ENCODE data around the gene CAB39.

Gene CAB39

GRCh38 chr2:230666885-230667712 lies 45.5 kb upstream of the CAB39 start:
- Histone ChIP-seq H3K27ac (no peak overlapping the region), H3K27me3 (replicated peaks) (no peaks in the 10 kb centered on the region), H3K4me3 (ENCODE audit: low read depth, low read length) (no peak overlapping the region), H3K36me3 (replicated peaks) (no peaks in the 10 kb centered on the region)
- DNase-seq: peak; percentile 16
- in situ Hi-C loops (cut with HindIII; ENCODE audit: low pct_ligation_motif_present, low sequenced_read_pairs): no loop called here
- TF ChIP-seq CTCF (IDR thresholded peaks at IDR 0.05; ENCODE audit: low read depth, low read length, missing control alignments): no peak

DNA sequence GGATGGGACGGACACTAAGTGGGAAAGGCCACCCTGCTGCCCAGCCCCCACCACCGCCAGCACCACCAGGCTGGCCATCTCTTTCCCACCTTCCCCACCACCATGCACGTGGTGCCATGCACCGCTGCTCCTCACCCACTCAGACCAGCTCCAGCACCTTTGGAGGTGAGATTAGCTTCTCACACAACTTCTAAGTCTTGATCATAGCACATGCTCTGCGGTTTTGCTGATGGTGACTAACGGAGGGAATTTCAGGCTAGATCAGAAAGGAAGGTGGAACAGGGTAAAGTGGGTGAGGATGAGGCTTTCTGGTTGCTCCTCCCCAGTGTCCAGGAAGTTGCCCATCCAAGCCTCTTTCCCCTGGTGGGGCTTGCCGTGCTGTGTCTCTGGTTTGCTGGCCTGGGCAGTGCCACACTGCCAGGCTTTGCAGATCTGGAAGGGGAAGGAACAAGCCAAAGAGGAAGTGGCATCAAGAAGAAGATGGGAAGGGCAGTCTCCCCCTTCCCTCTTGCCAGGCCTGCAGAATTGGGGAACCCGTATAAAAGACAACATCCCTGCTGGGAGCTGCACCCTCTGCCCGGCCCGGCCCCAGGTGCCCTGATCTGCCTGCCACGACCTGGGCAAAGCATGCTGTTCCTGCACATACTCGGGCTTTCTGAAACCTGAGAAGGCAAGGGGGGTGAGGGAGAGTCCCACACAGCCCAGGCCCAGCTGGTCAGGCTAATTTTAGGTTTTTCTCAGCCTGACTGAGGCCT lies 44.3 kb upstream of the CAB39 start:
- H3K36me3 ChIP-seq (replicated peaks): no peaks in the 10 kb centered on the region
- H3K27ac ChIP-seq: no peak overlapping the region
- H3K4me3 ChIP-seq (ENCODE audit: low read depth, low read length): no peak overlapping the region
- DNase-seq: no peak
- no peaks in the 10 kb centered on the region for H3K27me3 ChIP-seq (replicated peaks)
- TF ChIP-seq CTCF (IDR thresholded peaks at IDR 0.05; ENCODE audit: low read depth, low read length, missing control alignments): no peak
- in situ Hi-C loops (cut with HindIII; ENCODE audit: low pct_ligation_motif_present, low sequenced_read_pairs): no loop called here

DNA sequence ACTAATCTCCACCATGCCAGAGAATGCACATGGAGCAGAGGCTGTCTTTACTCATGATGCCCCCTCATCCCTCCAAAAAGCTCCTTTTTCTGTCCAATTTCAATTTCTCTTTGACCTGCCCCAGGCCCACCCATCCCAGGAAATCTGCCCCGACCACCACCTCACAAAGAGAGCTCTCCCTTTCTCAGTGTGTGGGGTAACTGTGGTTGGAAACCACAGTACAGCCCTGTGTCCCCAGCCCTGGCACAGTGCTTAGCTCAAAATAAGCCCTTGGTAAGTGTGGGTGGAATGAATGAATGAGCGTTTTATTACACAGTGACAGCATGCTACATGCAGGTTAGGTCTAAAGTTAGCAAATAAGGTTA lies 43.7 kb upstream of the CAB39 start:
- in situ Hi-C loops (cut with HindIII; ENCODE audit: low pct_ligation_motif_present, low sequenced_read_pairs): no loop called here
- no peak for DNase-seq
- TF ChIP-seq CTCF (IDR thresholded peaks at IDR 0.05; ENCODE audit: low read depth, low read length, missing control alignments): no peak
- Histone ChIP-seq H3K4me3 (ENCODE audit: low read depth, low read length) (no peak overlapping the region), H3K27ac (no peak overlapping the region), H3K36me3 (replicated peaks) (no peaks in the 10 kb centered on the region), H3K27me3 (replicated peaks) (no peaks in the 10 kb centered on the region)

- no peaks in the 10 kb centered on the region for H3K27me3 ChIP-seq (replicated peaks)
- H3K36me3 ChIP-seq (replicated peaks): no peaks in the 10 kb centered on the region
- H3K4me3 ChIP-seq (ENCODE audit: low read depth, low read length): no peak overlapping the region
- DNase-seq: no peak
- in situ Hi-C loops (cut with HindIII; ENCODE audit: low pct_ligation_motif_present, low sequenced_read_pairs): no loop called here
- H3K27ac ChIP-seq: no peak overlapping the region
- no peak for TF ChIP-seq CTCF (IDR thresholded peaks at IDR 0.05; ENCODE audit: low read depth, low read length, missing control alignments)
These were observed 43.2 kb upstream of the CAB39 start for GRCh38 chr2:230669386-230669950.

GRCh38 chr2:230671117-230671516 lies 41.5 kb upstream of the CAB39 start:
- Histone ChIP-seq H3K4me3 (ENCODE audit: low read depth, low read length) (no peak overlapping the region), H3K36me3 (replicated peaks) (no peaks in the 10 kb centered on the region), H3K27ac (no peak overlapping the region), H3K27me3 (replicated peaks) (no peaks in the 10 kb centered on the region)
- in situ Hi-C loops (cut with HindIII; ENCODE audit: low pct_ligation_motif_present, low sequenced_read_pairs): no loop called here
- no peak for TF ChIP-seq CTCF (IDR thresholded peaks at IDR 0.05; ENCODE audit: low read depth, low read length, missing control alignments)
- DNase-seq: peak; percentile 43
